NCI-H82 treated with DMSO at 0.1 percent for 48 hours (cell line): ENCODE results near the gene UTF1.
"Not testable (repeated sequence)": the region's sequence is repeated elsewhere in the genome, so short reads cannot be mapped to it uniquely, and the experiment has no call there.

ENCODE experiments used
- DNase-seq: peaks from one replicate; lab custom pipeline; 2025; ENCODE audit not compliant: unreplicated experiment; lab: John Stamatoyannopoulos, UW

The UTF1 gene

GRCh38 chr10:133225707-133226191 lies 4.3 kb upstream of the UTF1 start:
- DNase-seq: no peak

- no peak for DNase-seq
These were observed 3.7 kb upstream of the UTF1 start for GRCh38 chr10:133226251-133226808.

GRCh38 chr10:133227256-133227655 lies 2.8 kb upstream of the UTF1 start:
- no peak for DNase-seq

- DNase-seq: no peak
These were observed 563 bp upstream of the UTF1 start for GRCh38 chr10:133229265-133230043.

GRCh38 chr10:133230387-133231195 lies 574 bp downstream of the UTF1 start:
- DNase-seq: no peak

GRCh38 chr10:133231244-133231945 lies 1.4 kb downstream of the UTF1 start:
- no peak for DNase-seq

GRCh38 chr10:133231946-133232574 lies 2.0 kb downstream of the UTF1 start:
- DNase-seq: no peak

GRCh38 chr10:133234796-133235195 lies 4.8 kb downstream of the UTF1 start:
- DNase-seq: not testable (repeated sequence)

- DNase-seq: no peak
These were observed 5.3 kb downstream of the UTF1 start for GRCh38 chr10:133235265-133235855.

GRCh38 chr10:133235932-133236331 lies 5.9 kb downstream of the UTF1 start:
- DNase-seq: no peak

GRCh38 chr10:133236401-133237240 lies 6.6 kb downstream of the UTF1 start:
- DNase-seq: no peak

- DNase-seq: no peak
These were observed 7.2 kb downstream of the UTF1 start for GRCh38 chr10:133237241-133237587.

GRCh38 chr10:133237588-133238465 lies 7.8 kb downstream of the UTF1 start, which contains the start of gene VENTX:
TSS of gene VENTX (plus strand) at chr10:133237855. CDS start at chr10:133237915, 60 bp downstream.
- DNase-seq: no peak

- DNase-seq: no peak
These were observed 8.4 kb downstream of the UTF1 start for GRCh38 chr10:133238466-133238804.

GRCh38 chr10:133239990-133240389 lies 10.0 kb downstream of the UTF1 start:
- no peak for DNase-seq

- no peak for DNase-seq
These were observed 11.6 kb downstream of the UTF1 start for GRCh38 chr10:133241501-133242205.

- DNase-seq: no peak
These were observed 12.8 kb downstream of the UTF1 start for GRCh38 chr10:133242611-133243356.
